Keratinocyte (primary cell): ENCODE measurements around the gene UGT1A10.

Source experiments
- CTCF ChIP-seq, 3 experiments: IDR thresholded peaks in 1 of 3; conservative IDR thresholded peaks in 1 of 3; optimal IDR thresholded peaks in 1 of 3; 2 replicates in 2 of 3; 3 replicates in 1 of 3; pipeline versions ENCODE3 to v1.5.1; 2011; ENCODE audit warnings: low read length in 3 of 3, mild to moderate bottlenecking in 3 of 3, moderate library complexity in 2 of 3, control low read depth in 1 of 3, inconsistent platforms in 1 of 3; ENCODE audit not compliant: insufficient read depth in 2 of 3; ENCODE audit errors: extremely low read depth in 1 of 3
- EZH2 ChIP-seq: IDR thresholded peaks from one replicate; pipeline ENCODE4 v1.6.1; 2012; ENCODE audit warnings: inconsistent platforms, mild to moderate bottlenecking, low read length, moderate library complexity

- TF ChIP-seq CTCF (optimal IDR thresholded peaks at IDR 0.05 in 1 of 3, IDR thresholded peaks at IDR 0.05 in 1 of 3, conservative IDR thresholded peaks at IDR 0.05 in 1 of 3; ENCODE audit: extremely low read depth in 1 of 3, insufficient read depth in 2 of 3, low read length in 3 of 3): no peak
- no peak for TF ChIP-seq EZH2
Observed at GRCh38 chr2:233674995-233675394, 38.7 kb downstream of the UGT1A10 start.
